Right renal pelvis (tissue), 4 donors: ENCODE measurements around the gene MYL5. TPM values are rescaled to one million over a fixed set of nuclear protein-coding genes. Genes with fewer than 3 reads are reported as not detected.
"Not testable (repeated sequence)": the region's sequence is repeated elsewhere in the genome, so short reads cannot be mapped to it uniquely, and the experiment has no call there.

Source experiments
- DNase-seq, 4 donors: peaks; one replicate each; pipeline ENCODE4 v3.0.0-alpha.2; 2013; ENCODE audit warnings: low read depth in 4 of 4, low spot score in 3 of 4, missing footprints in 1 of 4
- polyA plus RNA-seq, 4 donors: library from polyadenylated mRNA; unstranded; fragments of 120-200 nt; gene quantifications; one replicate each; pipeline ENCODE4 v1.2.1, GENCODE V29; 2013; ENCODE audit not compliant: insufficient read length in 4 of 4

Gene MYL5
- polyA plus RNA-seq, 4 donors, result 14.1 to 23.3 (median 17.8) TPM

GRCh38 chr4:704198-704891, 30.0 kb downstream of the MYL5 start:
- DNase-seq, result no peak

GRCh38 chr4:704971-705277, 30.6 kb downstream of the MYL5 start:
- no peak for DNase-seq

DNA sequence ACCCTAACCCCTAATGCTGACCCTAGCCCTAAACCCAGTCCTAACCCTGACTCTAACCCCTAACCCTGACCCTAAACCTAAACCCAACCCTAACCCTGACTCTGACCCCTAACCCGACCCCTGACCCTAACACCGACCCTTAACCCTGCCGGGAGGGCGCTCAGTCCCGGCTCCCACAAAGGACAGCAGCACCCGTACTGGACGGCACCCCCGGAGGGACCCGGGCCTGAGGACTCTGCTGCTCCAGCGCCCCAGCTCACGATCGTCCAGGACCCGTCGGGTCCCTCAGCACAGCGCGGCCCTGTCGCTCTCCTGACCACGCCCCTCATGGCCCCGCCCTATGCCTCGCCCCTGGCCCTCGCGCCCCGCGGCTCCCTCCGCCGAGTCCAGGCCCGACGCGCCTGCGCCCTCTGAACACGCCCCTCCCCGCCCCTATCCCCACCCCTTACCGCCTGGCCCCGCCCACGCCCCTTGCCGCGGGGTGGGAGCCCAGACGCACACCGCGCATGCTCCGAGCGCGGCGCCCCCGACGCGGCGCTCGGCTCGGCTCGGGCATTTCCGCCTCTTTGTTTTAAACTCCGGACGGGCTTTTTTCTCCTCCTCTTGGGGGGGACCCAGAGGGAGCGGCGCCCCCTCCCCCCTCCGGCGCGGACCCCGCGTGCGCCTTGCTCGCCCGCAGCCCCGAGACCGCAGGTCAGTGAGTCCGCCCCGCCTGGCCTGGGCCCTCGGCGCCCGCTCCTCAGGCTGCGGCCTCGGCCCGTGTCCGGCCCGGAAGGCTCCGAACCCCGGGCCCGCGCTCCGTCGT, 31.1 kb downstream of the MYL5 start, which contains the start of gene PCGF3:
Gene PCGF3 (plus strand): TSS at position 555 of the 805 bp plus-strand sequence. CDS start 27,849 bp downstream, outside the sequence.
- DNase-seq, result peak; percentile 84 to 90 (median 89)

GRCh38 chr4:706083-706633, 31.8 kb downstream of the MYL5 start:
- DNase-seq, result not testable (repeated sequence)

- no peak for DNase-seq
Observed at GRCh38 chr4:706834-707598, 32.7 kb downstream of the MYL5 start.

GRCh38 chr4:707929-708630, 33.7 kb downstream of the MYL5 start:
- DNase-seq, result no peak

GRCh38 chr4:708631-708933, 34.2 kb downstream of the MYL5 start:
- DNase-seq, result no peak

- DNase-seq, result no peak
Observed at GRCh38 chr4:709348-709747, 35.0 kb downstream of the MYL5 start.

DNA sequence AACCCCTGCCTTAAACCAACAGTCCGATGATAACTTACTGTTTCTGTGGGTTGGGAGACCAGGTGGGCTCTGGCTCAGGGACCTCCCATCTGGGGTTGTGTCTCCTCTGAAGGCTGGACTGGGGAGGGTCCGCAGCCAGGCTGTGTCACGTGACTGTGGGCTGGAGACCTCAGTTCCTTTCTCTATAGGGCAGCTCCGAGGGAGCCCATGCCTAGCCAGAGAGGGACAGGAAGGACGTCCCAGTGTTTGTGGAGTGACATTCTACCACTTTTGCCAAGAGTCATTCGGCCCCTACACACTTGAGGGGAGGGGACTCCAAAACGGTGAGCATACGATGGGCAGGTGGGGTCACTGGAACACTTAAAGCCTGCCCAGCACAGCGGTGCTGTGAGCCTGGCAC, 35.8 kb downstream of the MYL5 start:
- DNase-seq, result no peak

DNA sequence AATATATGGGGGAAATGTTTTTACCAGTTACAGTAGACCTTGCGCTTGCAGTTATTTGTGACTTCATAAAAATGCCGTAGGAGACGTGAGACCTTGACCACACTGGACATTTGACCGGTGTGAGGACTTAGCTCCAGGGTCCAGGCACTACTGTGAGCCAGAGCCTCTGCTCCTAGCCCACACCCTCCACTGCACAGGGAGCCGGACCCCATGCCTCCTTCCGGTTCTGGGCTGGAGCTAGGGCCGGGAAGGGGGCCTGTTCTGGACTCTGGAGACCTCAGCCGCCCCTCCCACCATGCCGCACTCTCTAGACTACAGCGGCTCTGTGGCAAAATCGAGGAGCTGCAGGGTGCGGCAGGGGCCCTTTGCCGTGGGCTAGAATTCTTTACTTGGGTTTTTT, 36.6 kb downstream of the MYL5 start:
- DNase-seq, result no peak

- no peak for DNase-seq
Observed at GRCh38 chr4:712093-712492, 37.8 kb downstream of the MYL5 start.

- DNase-seq, result no peak
Observed at GRCh38 chr4:712916-713632, 38.7 kb downstream of the MYL5 start.

- DNase-seq, result no peak
Observed at GRCh38 chr4:714087-714486, 39.7 kb downstream of the MYL5 start.

GRCh38 chr4:717601-718320, 43.4 kb downstream of the MYL5 start:
- no peak for DNase-seq

DNA sequence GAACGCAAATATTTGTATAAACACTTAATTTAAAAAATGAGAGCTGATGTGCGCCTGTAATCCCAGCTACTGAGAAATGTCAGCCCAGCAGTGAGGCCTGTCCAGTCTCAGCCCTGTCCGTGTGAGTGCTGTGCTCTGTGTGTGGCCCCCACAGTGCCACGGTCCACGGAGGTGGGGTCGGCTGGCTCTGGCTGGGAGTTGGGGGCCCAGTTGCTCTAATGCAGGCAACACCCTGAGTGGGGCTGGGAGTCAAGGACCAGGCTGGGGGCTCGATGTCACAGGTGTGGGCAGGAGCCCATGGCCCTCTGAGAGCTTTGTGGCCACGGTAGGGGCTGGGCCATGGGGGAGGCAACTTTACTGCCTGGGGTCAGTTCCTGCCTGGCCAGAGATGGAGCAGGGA, 44.1 kb downstream of the MYL5 start:
- DNase-seq, result no peak

DNA sequence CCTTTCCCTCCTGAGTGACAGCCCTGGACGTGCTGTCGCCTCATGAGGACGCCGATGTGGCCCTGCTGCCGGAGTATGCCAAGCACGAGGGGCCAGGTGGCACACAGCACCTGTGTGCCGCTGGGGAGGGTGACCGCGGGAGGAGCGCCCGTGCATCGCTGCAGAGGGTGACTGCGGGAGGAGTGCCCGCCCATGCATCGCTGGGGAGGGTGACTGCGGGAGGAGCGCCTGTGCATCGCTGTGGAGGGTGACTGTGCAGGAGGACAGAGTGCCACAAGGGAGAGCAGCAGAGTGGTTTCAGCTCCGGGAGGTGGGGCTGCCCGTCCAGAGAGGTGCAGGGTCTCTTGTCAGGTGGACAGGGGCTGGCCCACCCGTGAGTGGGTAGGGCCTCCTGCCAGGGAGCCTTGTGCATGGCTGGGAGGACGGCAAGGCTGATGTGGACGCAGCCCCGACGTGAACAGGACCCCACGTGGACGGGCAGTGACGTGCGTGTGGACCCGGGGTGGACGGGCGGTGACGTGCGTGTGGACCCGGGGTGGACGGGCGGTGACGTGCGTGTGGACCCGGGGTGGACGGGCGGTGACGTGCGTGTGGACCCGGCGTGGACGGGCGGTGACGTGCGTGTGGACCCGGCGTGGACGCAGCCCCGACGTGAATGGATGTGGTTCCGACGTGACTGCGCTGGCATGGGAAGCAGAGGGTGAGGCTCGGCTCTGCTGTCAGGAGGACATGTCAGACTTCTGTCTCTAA, 45.9 kb downstream of the MYL5 start:
- no peak for DNase-seq

GRCh38 chr4:721261-722168, 47.2 kb downstream of the MYL5 start:
- no peak for DNase-seq
